Psoas muscle (tissue), 8 donors: Measurements from ENCODE around the gene CRYBB3. TPM values are rescaled to one million over a fixed set of nuclear protein-coding genes. Genes with fewer than 3 reads are reported as not detected.

Experiments used
- ATAC-seq, 4 donors: fragments of 200-7000 bp; cut with Tn5 transposase; one replicate each; pipeline ENCODE4 v1.9.1; 2020; ENCODE audit warnings: moderate library complexity in 3 of 4, mild to moderate bottlenecking in 2 of 4
- DNase-seq, 2 donors: peaks; one replicate each; pipeline ENCODE4 v3.0.0-alpha.2; 2020
- H3K27ac ChIP-seq: fragments of 200-600 bp; one replicate; pipeline ENCODE4 v1.8.0; 2022
- H3K27me3 ChIP-seq, 3 donors: fragments of 200-600 bp in 1 of 3; one replicate each; pipeline versions ENCODE4 v1.6.1 to v1.8.0; 2013 to 2022; ENCODE audit warnings: low read length in 2 of 3, mild to moderate bottlenecking in 2 of 3, moderate library complexity in 1 of 3; ENCODE audit not compliant: insufficient read depth in 3 of 3
- H3K36me3 ChIP-seq, 2 donors: fragments of 200-600 bp in 1 of 2; one replicate each; pipeline versions ENCODE4 v1.6.1 to v1.8.0; 2013 to 2022; ENCODE audit warnings: low read depth in 1 of 2, mild to moderate bottlenecking in 1 of 2, moderate library complexity in 1 of 2; ENCODE audit not compliant: insufficient read depth in 1 of 2
- H3K4me1 ChIP-seq: fragments of 200-600 bp; one replicate; pipeline ENCODE4 v1.8.0; 2022
- H3K4me3 ChIP-seq: fragments of 200-600 bp; one replicate; pipeline ENCODE4 v1.8.0; 2022; ENCODE audit warnings: mild to moderate bottlenecking
- H3K9me3 ChIP-seq: fragments of 200-600 bp; one replicate; pipeline ENCODE4 v1.8.0; 2022
- CTCF ChIP-seq: fragments of 200-600 bp; IDR thresholded peaks from one replicate; pipeline ENCODE4 v1.8.0; 2022; ENCODE audit warnings: antibody characterized with exemption
- WGBS, 3 donors: extraction: QIAGEN DNeasy Blood & Tissue Kit; methylation state at CpG; one replicate each; pipeline versions ENCODE4 v1.1.6 to v1.1.7; 2013; 5-methylcytosine and 5-hydroxymethylcytosine counted together
- intact Hi-C, 2 donors: fragments of 100-400 bp; cut with DNase I; formaldehyde crosslinking; loops; one replicate each; pipeline versions ENCODE4 v1.11.0 to v1.14.2; 2022
- polyA plus RNA-seq, 3 donors: library from polyadenylated mRNA; stranded (reverse); fragments of 200-250 nt; gene quantifications; one replicate each; pipeline ENCODE4 v1.2.3, GENCODE V29; 2013
- total RNA-seq, 4 donors: library from RNA; stranded (reverse); fragmentation: NEBNext Ultra II Directional in 2 of 4; extraction: Animal tissue kit (Norgen Biotek cat#: 25700) in 2 of 4; gene quantifications; one replicate each; pipeline versions ENCODE4 v1.2.1 to v1.2.4, GENCODE V29; 2021 to 2023
- donor health status: healthy with polysubstance abuse.
- donor health status: DM: no; HTN: no; CAD: no; lungs with moderate emphysema.
- donor health status: Bipolar disorder and iron deficiency.
- donor health status: healthy.
- donor health status: DM: yes; HTN: yes; CAD: no.
- donor health status: DM: no; HTN: no; CAD: no.
- donor health status: DM: no; HTN: no; CAD: no.
- donor health status: DM: yes; HTN: yes; CAD: no.

Gene CRYBB3
- total and polyA plus RNA-seq, 7 donors = 0.07 to 0.68 (median 0.30) TPM; not detected in 3

GRCh38 chr22:25174156-25174887 is 25.3 kb upstream of the CRYBB3 start:
- no peak for TF ChIP-seq CTCF
- DNase-seq (no peak), ATAC-seq (no peak)
- H3K4me1 ChIP-seq = no peaks in the 10 kb centered on the region
- H3K4me3 ChIP-seq = no peak overlapping the region
- H3K27ac ChIP-seq = no peak overlapping the region
- no peaks in the 10 kb centered on the region for H3K27me3 ChIP-seq
- no peaks in the 10 kb centered on the region for H3K9me3 ChIP-seq
- WGBS, 3 donors = 88 to 92% (median 91%) methylated on average over 13 of the region's 13 CpGs
- intact Hi-C loops = no loop called here
- H3K36me3 ChIP-seq = peaks cover 0 to 57% of the 10 kb centered on the region in 2 donors

- TF ChIP-seq CTCF = no peak
- H3K27me3 ChIP-seq = no peaks in the 10 kb centered on the region
- no peaks in the 10 kb centered on the region for H3K4me1 ChIP-seq
- no peaks in the 10 kb centered on the region for H3K9me3 ChIP-seq
- H3K27ac ChIP-seq = no peak overlapping the region
- 73 to 78% (median 75%) methylated on average over 6 of the region's 6 CpGs for WGBS, 3 donors
- intact Hi-C loops = no loop called here
- H3K4me3 ChIP-seq = no peak overlapping the region
- H3K36me3 ChIP-seq = peaks cover 0 to 64% of the 10 kb centered on the region in 2 donors
- ATAC-seq (no peak), DNase-seq (no peak)
Measured at GRCh38 chr22:25174888-25175411, 24.7 kb upstream of the CRYBB3 start.

- DNase-seq (no peak), ATAC-seq (no peak)
- no peak overlapping the region for H3K4me3 ChIP-seq
- TF ChIP-seq CTCF = no peak
- intact Hi-C loops = no loop called here
- no peaks in the 10 kb centered on the region for H3K27me3 ChIP-seq
- no peaks in the 10 kb centered on the region for H3K4me1 ChIP-seq
- H3K9me3 ChIP-seq = no peaks in the 10 kb centered on the region
- WGBS, 3 donors = 85 to 93% (median 92%) methylated on average over 6 of the region's 6 CpGs
- H3K27ac ChIP-seq = no peak overlapping the region
- H3K36me3 ChIP-seq = peaks cover 0 to 69% of the 10 kb centered on the region in 2 donors
Measured at GRCh38 chr22:25176175-25176574, 23.5 kb upstream of the CRYBB3 start.

- WGBS, 3 donors = 78 to 86% (median 82%) methylated on average over 3 of the region's 3 CpGs
- ATAC-seq = no peak
- H3K27ac ChIP-seq = no peak overlapping the region
- no peaks in the 10 kb centered on the region for H3K9me3 ChIP-seq
- TF ChIP-seq CTCF = no peak
- intact Hi-C loops = no loop called here
- DNase-seq = no peak
- peaks cover 0 to 73% of the 10 kb centered on the region in 2 donors for H3K36me3 ChIP-seq
- H3K27me3 ChIP-seq = peaks cover 0 to 2% (median 0%) of the 10 kb centered on the region in 3 donors
- no peak overlapping the region for H3K4me3 ChIP-seq
- H3K4me1 ChIP-seq = no peaks in the 10 kb centered on the region
Measured at GRCh38 chr22:25176799-25177198, 22.9 kb upstream of the CRYBB3 start.
